ENCODE data around the gene DAB1. TPM values are rescaled to one million over a fixed set of nuclear protein-coding genes. Genes with fewer than 3 reads are reported as not detected.

DAB1 gene
- total RNA-seq, 6 donors from 2014 or later, result 0.15 to 0.20 TPM; not detected in 4

GRCh38 chr1:57400048-57400447 lies 23.8 kb downstream of the DAB1 start:
- H3K4me1 ChIP-seq, result no peaks in the 10 kb centered on the region
- ATAC-seq (ENCODE audit: low FRiP score in 2 of 2) (no peak), DNase-seq (no peak)
- no peak overlapping the region for H3K27ac ChIP-seq
- no peaks in the 10 kb centered on the region for H3K36me3 ChIP-seq
- no peaks in the 10 kb centered on the region for H3K27me3 ChIP-seq
- no peak overlapping the region for H3K4me3 ChIP-seq
- H3K9me3 ChIP-seq, result no peaks in the 10 kb centered on the region
- 59 to 73% methylated on average over 5 of the region's 5 CpGs for WGBS, 2 donors
- TF ChIP-seq CTCF (IDR thresholded peaks at IDR 0.05) (no peak), POLR2A (IDR thresholded peaks at IDR 0.05) (no peak)

- TF ChIP-seq CTCF (IDR thresholded peaks at IDR 0.05) (no peak), POLR2AphosphoS5 (IDR thresholded peaks at IDR 0.05) (no peak), EP300 (IDR thresholded peaks at IDR 0.05) (no peak), POLR2A (IDR thresholded peaks at IDR 0.05) (no peak)
- no peak for ATAC-seq (ENCODE audit: low FRiP score in 2 of 2)
- Histone ChIP-seq H3K27me3 (no peaks in the 10 kb centered on the region), H3K27ac (no peak overlapping the region), H3K4me3 (no peak overlapping the region), H3K36me3 (no peaks in the 10 kb centered on the region), H3K9me3 (no peaks in the 10 kb centered on the region), H3K4me1 (no peaks in the 10 kb centered on the region)
- no peak for DNase-seq
- WGBS, 2 donors, result 81 to 83% methylated on average over 6 of the region's 6 CpGs
These were observed 30.7 kb downstream of the DAB1 start for GRCh38 chr1:57393058-57393584.

GRCh38 chr1:57385336-57385735 lies 38.5 kb downstream of the DAB1 start:
- Histone ChIP-seq H3K27ac (no peak overlapping the region), H3K27me3 (no peaks in the 10 kb centered on the region), H3K9me3 (no peaks in the 10 kb centered on the region), H3K4me3 (no peak overlapping the region), H3K4me1 (no peaks in the 10 kb centered on the region), H3K36me3 (no peaks in the 10 kb centered on the region)
- no peak for DNase-seq
- no peak for ATAC-seq (ENCODE audit: low FRiP score in 2 of 2)
- no peak for TF ChIP-seq POLR2A (IDR thresholded peaks at IDR 0.05)
- TF ChIP-seq EP300 (IDR thresholded peaks at IDR 0.05), result no peak
- TF ChIP-seq POLR2AphosphoS5 (IDR thresholded peaks at IDR 0.05), result no peak
- TF ChIP-seq CTCF (IDR thresholded peaks at IDR 0.05), result no peak
- WGBS, 2 donors, result 63 to 64% methylated on average over 1 of the region's 1 CpG

- no peak for TF ChIP-seq POLR2AphosphoS5 (IDR thresholded peaks at IDR 0.05)
- TF ChIP-seq EP300 (IDR thresholded peaks at IDR 0.05), result no peak
- TF ChIP-seq POLR2A (IDR thresholded peaks at IDR 0.05), result no peak
- no peak for TF ChIP-seq CTCF (IDR thresholded peaks at IDR 0.05)
- DNase-seq, result no peak
- Histone ChIP-seq H3K36me3 (no peaks in the 10 kb centered on the region), H3K4me1 (no peaks in the 10 kb centered on the region), H3K27me3 (no peaks in the 10 kb centered on the region), H3K4me3 (no peak overlapping the region), H3K9me3 (no peaks in the 10 kb centered on the region), H3K27ac (no peak overlapping the region)
- WGBS, 2 donors, result 63 to 68% methylated on average over 1 of the region's 1 CpG
- ATAC-seq (ENCODE audit: low FRiP score in 2 of 2), result no peak
These were observed 39.0 kb downstream of the DAB1 start for GRCh38 chr1:57384901-57385300.

GRCh38 chr1:57384284-57384683 lies 39.6 kb downstream of the DAB1 start:
- Histone ChIP-seq H3K27ac (no peak overlapping the region), H3K4me3 (no peak overlapping the region), H3K9me3 (no peaks in the 10 kb centered on the region), H3K36me3 (no peaks in the 10 kb centered on the region), H3K27me3 (no peaks in the 10 kb centered on the region), H3K4me1 (no peaks in the 10 kb centered on the region)
- ATAC-seq (ENCODE audit: low FRiP score in 2 of 2), result no peak
- 80 to 88% methylated on average over 4 of the region's 4 CpGs for WGBS, 2 donors
- TF ChIP-seq EP300 (IDR thresholded peaks at IDR 0.05) (no peak), POLR2A (IDR thresholded peaks at IDR 0.05) (no peak), CTCF (IDR thresholded peaks at IDR 0.05) (no peak), POLR2AphosphoS5 (IDR thresholded peaks at IDR 0.05) (no peak)
- no peak for DNase-seq

All from upper lobe of left lung (tissue), 6 donors.